H1 (cell line): ENCODE results near the gene GALNT1. TPM values are rescaled to one million over a fixed set of nuclear protein-coding genes. Genes with fewer than 3 reads are reported as not detected.

Source experiments
- CTCF ChIA-PET: fragments of 300-600 bp; sonication (Branson Sonifier 250); formaldehyde crosslinking; loops from one replicate; lab custom pipeline; 2021; ENCODE audit not compliant: partially characterized antibody; lab: Charles Lee
- POLR2A ChIA-PET: fragments of 300-600 bp; sonication (Branson Sonifier 250); formaldehyde crosslinking; loops from one replicate; lab custom pipeline; 2021; ENCODE audit warnings: inconsistent platforms; ENCODE audit not compliant: partially characterized antibody; lab: Charles Lee
- DNase-seq, 2 experiments: peaks; one replicate each; pipeline versions ENCODE4 v3.0.0 to v3.0.0-alpha.2; 2010 to 2022; ENCODE audit warnings: low spot score in 2 of 2, low read depth in 1 of 2, mixed read lengths in 1 of 2
- FAIRE-seq: peaks from 2 replicates; lab custom pipeline; 2011; peaks lifted over from hg19 to GRCh38; lab: Jason Lieb, UNC
- H2AFZ ChIP-seq: 2 replicates; pipeline ENCODE4 v1.8.1; 2012; ENCODE audit warnings: low read length, inconsistent platforms
- H2AK5ac ChIP-seq: 2 replicates; pipeline ENCODE4 v1.6.1; 2013; ENCODE audit warnings: low read depth, low read length
- H2BK120ac ChIP-seq: replicated peaks from 2 replicates; pipeline ENCODE3; 2013; ENCODE audit warnings: low read depth, low read length, inconsistent platforms
- H2BK12ac ChIP-seq: 2 replicates; pipeline ENCODE4 v1.6.1; 2013; ENCODE audit warnings: low read depth, low read length
- H2BK15ac ChIP-seq: 2 replicates; pipeline ENCODE4 v1.6.1; 2013; ENCODE audit warnings: low read length
- H2BK20ac ChIP-seq: 2 replicates; pipeline ENCODE4 v1.6.1; 2013; ENCODE audit warnings: low read length
- H2BK5ac ChIP-seq: 2 replicates; pipeline ENCODE4 v1.6.1; 2013; ENCODE audit warnings: low read depth, low read length
- H3K14ac ChIP-seq: 2 replicates; pipeline ENCODE4 v1.6.1; 2013; ENCODE audit warnings: inconsistent platforms; ENCODE audit not compliant: insufficient read length
- H3K18ac ChIP-seq: 2 replicates; pipeline ENCODE4 v1.6.1; 2013; ENCODE audit warnings: low read length; ENCODE audit errors: extremely low read depth
- H3K23ac ChIP-seq: 2 replicates; pipeline ENCODE4 v1.6.1; 2013; ENCODE audit warnings: inconsistent platforms; ENCODE audit not compliant: insufficient read length
- H3K23me2 ChIP-seq: 2 replicates; pipeline ENCODE4 v1.6.1; 2013; ENCODE audit warnings: low read depth, low read length
- H3K27ac ChIP-seq: 2 replicates; pipeline ENCODE4 v1.6.1; 2011; ENCODE audit warnings: low read depth, low read length, inconsistent platforms
- H3K27me3 ChIP-seq, 4 experiments: replicated peaks in 1 of 4; 1 replicate in 1 of 4; 2 replicates in 3 of 4; pipeline versions ENCODE4 v1.6.1 to v1.8.1; 2011 to 2013; ENCODE audit warnings: low read length in 3 of 4, mild to moderate bottlenecking in 3 of 4, inconsistent platforms in 2 of 4, mixed read lengths in 2 of 4, moderate library complexity in 1 of 4; ENCODE audit not compliant: control insufficient read depth in 3 of 4, insufficient read depth in 3 of 4; ENCODE audit errors: extremely low read depth in 1 of 4
- H3K36me3 ChIP-seq, 4 experiments: 2 replicates each; pipeline versions ENCODE4 v1.6.1 to v1.8.1; 2011 to 2013; ENCODE audit warnings: mild to moderate bottlenecking in 4 of 4, low read length in 3 of 4, moderate library complexity in 2 of 4, control low read depth in 1 of 4, inconsistent platforms in 1 of 4; ENCODE audit not compliant: insufficient read depth in 4 of 4, control insufficient read depth in 2 of 4
- H3K4ac ChIP-seq: replicated peaks from 2 replicates; pipeline ENCODE3; 2013; ENCODE audit warnings: low read length, low read depth, mixed read lengths, inconsistent platforms; ENCODE audit not compliant: insufficient read length
- H3K4me1 ChIP-seq, 4 experiments: replicated peaks in 1 of 4; 1 replicate in 1 of 4; 2 replicates in 3 of 4; pipeline versions ENCODE4 v1.6.1 to v1.8.1; 2011 to 2013; ENCODE audit warnings: low read length in 3 of 4, inconsistent platforms in 2 of 4, mixed read lengths in 1 of 4; ENCODE audit not compliant: insufficient read depth in 4 of 4, control insufficient read depth in 3 of 4
- H3K4me2 ChIP-seq, 2 experiments: 2 replicates each; pipeline versions ENCODE4 v1.6.1 to v1.8.1; 2011 to 2013; ENCODE audit warnings: low read depth in 2 of 2, low read length in 2 of 2, control low read depth in 1 of 2, inconsistent platforms in 1 of 2, mild to moderate bottlenecking in 1 of 2; ENCODE audit not compliant: insufficient read depth in 1 of 2
- H3K4me3 ChIP-seq, 4 experiments: fragments of 200-600, 300-600 bp in 1 of 4; sonication (generic), shearing (Covaris generic), sonication (Bioruptor Twin) in 1 of 4; 2 replicates each; pipeline versions ENCODE4 v1.5.1 to v1.8.1; 2011 to 2016; ENCODE audit warnings: low read length in 4 of 4, low read depth in 3 of 4, control low read depth in 2 of 4, inconsistent platforms in 2 of 4, mild to moderate bottlenecking in 2 of 4, mixed read lengths in 1 of 4, moderate library complexity in 1 of 4; ENCODE audit not compliant: insufficient read depth in 2 of 4; ENCODE audit errors: extremely low read depth in 1 of 4
- H3K56ac ChIP-seq: replicated peaks from 2 replicates; pipeline ENCODE3; 2013; ENCODE audit warnings: low read depth, mild to moderate bottlenecking, mixed read lengths, low read length, inconsistent platforms; ENCODE audit not compliant: insufficient read length
- H3K79me1 ChIP-seq: 2 replicates; pipeline ENCODE4 v1.6.1; 2013; ENCODE audit warnings: low read depth, low read length, control low read depth
- H3K79me2 ChIP-seq, 2 experiments: 2 replicates each; pipeline versions ENCODE4 v1.6.1 to v1.8.1; 2012 to 2013; ENCODE audit warnings: low read length in 2 of 2, mild to moderate bottlenecking in 2 of 2, inconsistent platforms in 1 of 2; ENCODE audit not compliant: insufficient read depth in 2 of 2, control insufficient read depth in 1 of 2
- H3K9ac ChIP-seq, 4 experiments: replicated peaks in 1 of 4; 1 replicate in 1 of 4; 2 replicates in 3 of 4; pipeline versions ENCODE4 v1.6.1 to v1.8.1; 2011 to 2013; ENCODE audit warnings: low read depth in 3 of 4, low read length in 3 of 4, control low read depth in 2 of 4, mild to moderate bottlenecking in 2 of 4, moderate library complexity in 2 of 4, inconsistent platforms in 1 of 4; ENCODE audit errors: extremely low read depth in 1 of 4
- H3K9me3 ChIP-seq, 2 experiments: 2 replicates each; pipeline versions ENCODE4 v1.6.1 to v1.8.1; 2012 to 2013; ENCODE audit warnings: mild to moderate bottlenecking in 2 of 2, moderate library complexity in 2 of 2, control low read depth in 1 of 2, inconsistent platforms in 1 of 2, low read depth in 1 of 2, low read length in 1 of 2, mixed read lengths in 1 of 2; ENCODE audit not compliant: insufficient read depth in 2 of 2
- H4K20me1 ChIP-seq, 2 experiments: replicated peaks in 1 of 2; 2 replicates each; pipeline versions ENCODE3 to v1.8.1; 2011 to 2013; ENCODE audit warnings: inconsistent platforms in 2 of 2, low read length in 2 of 2, mild to moderate bottlenecking in 1 of 2; ENCODE audit not compliant: insufficient read depth in 2 of 2, control insufficient read depth in 1 of 2
- H4K5ac ChIP-seq: 2 replicates; pipeline ENCODE4 v1.6.1; 2013; ENCODE audit warnings: low read length, low read depth, mixed read lengths, inconsistent platforms; ENCODE audit not compliant: insufficient read length
- H4K8ac ChIP-seq: 2 replicates; pipeline ENCODE4 v1.8.0; 2013; ENCODE audit warnings: mild to moderate bottlenecking, moderate library complexity, low read length, inconsistent platforms; ENCODE audit not compliant: insufficient read depth; ENCODE audit errors: extremely low read depth
- H4K91ac ChIP-seq: replicated peaks from 2 replicates; pipeline ENCODE3; 2013; ENCODE audit warnings: low read length, mixed read lengths, inconsistent platforms; ENCODE audit not compliant: insufficient read length
- KDM5A ChIP-seq: fragments of 200-600 bp; IDR thresholded peaks from 2 replicates; pipeline ENCODE4 v1.7.1; 2012; ENCODE audit warnings: mild to moderate bottlenecking, low read length, inconsistent platforms, mixed read lengths
- POU5F1 ChIP-seq: IDR thresholded peaks from 2 replicates; pipeline ENCODE4 v1.6.1; 2011; ENCODE audit warnings: low read depth, mild to moderate bottlenecking, low read length, moderate library complexity
- RFX5 ChIP-seq: IDR thresholded peaks from 2 replicates; pipeline ENCODE4 v1.6.1; 2011; ENCODE audit warnings: low read depth, low read length, improper control_type of control experiment, borderline replicate concordance
- SAP30 ChIP-seq: fragments of 300-600 bp; sonication (generic); IDR thresholded peaks from 2 replicates; pipeline ENCODE4 v1.7.1; 2012; ENCODE audit warnings: low read length, moderate library complexity, mild to moderate bottlenecking, inconsistent platforms; ENCODE audit not compliant: insufficient read depth, insufficient replicate concordance
- SP1 ChIP-seq: IDR thresholded peaks from 2 replicates; pipeline ENCODE4 v1.6.1; 2011; ENCODE audit warnings: low read depth, low read length
- TBP ChIP-seq: IDR thresholded peaks from 2 replicates; pipeline ENCODE4 v1.6.1; 2011; ENCODE audit warnings: low read depth, low read length, improper control_type of control experiment
- WGBS, 2 experiments: shearing (Covaris generic) in 1 of 2; methylation state at CpG; one replicate each; pipeline versions ENCODE4 v1.1.6 to v1.1.7; 2013 to 2015; ENCODE audit warnings: low lambda C conversion rate in 2 of 2, mixed read lengths in 2 of 2, inconsistent platforms in 1 of 2, low coverage in 1 of 2, missing lambda C conversion rate in 1 of 2; ENCODE audit not compliant: insufficient replicate concordance in 2 of 2, insufficient coverage in 1 of 2, insufficient read length in 1 of 2; ENCODE audit errors: extremely low coverage in 1 of 2, missing lambda C conversion rate in 1 of 2; 5-methylcytosine and 5-hydroxymethylcytosine counted together
- polyA plus RNA-seq, 7 experiments: library from polyadenylated mRNA; depleted of rRNA in 3 of 7; stranded (reverse) in 5 of 7; unstranded in 2 of 7; fragments of >200 nt in 5 of 7; fragments of 200-250 nt in 2 of 7; gene quantifications; 1 replicate in 5 of 7; 2 replicates in 1 of 7; 4 replicates in 1 of 7; pipeline versions ENCODE4 v1.2.1 to v1.2.3, GENCODE V29; 2011 to 2013; ENCODE audit warnings: missing spikeins in 2 of 7, mixed read lengths in 2 of 7
- total RNA-seq: library from RNA; stranded (reverse); fragmentation: NEBNext Ultra II Directional; extraction: Animal tissue kit (Norgen Biotek cat#: 25700); gene quantifications from 2 replicates; pipeline ENCODE4 v1.2.1, GENCODE V29; 2021

GALNT1 gene
- total and polyA plus RNA-seq, 2 of the 8 experiments (the other 6 are each of a cell fraction or from before 2014, with no cell fraction given), result 22.4 to 101 TPM

DNA sequence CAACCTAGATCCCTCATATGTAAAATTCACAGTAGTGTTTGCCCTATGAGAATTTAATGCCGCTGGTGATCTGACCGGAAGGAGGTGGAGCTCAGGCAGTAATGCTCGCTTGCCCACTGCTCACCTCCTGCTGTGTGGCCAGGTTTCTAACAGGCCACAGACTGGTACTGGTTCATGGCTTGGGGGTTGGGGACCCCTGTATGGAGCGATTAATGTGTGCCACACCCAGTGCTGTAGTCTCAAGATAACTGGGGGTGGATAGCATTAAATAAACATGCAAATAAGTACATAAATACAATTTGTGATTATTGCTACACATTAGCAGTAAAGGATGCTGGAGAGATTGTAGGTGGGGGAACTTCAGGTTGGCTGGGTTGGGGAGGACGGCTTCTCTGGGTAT, 3.2 kb downstream of the GALNT1 start:
- no peak overlapping the region for H3K27ac ChIP-seq
- H3K4me3 ChIP-seq, result no peak overlapping the region
- no peak overlapping the region for H2BK120ac ChIP-seq
- no peak overlapping the region for H3K23ac ChIP-seq
- no peak overlapping the region for H2AK5ac ChIP-seq
- no peak for FAIRE-seq
- H3K4me2 ChIP-seq, result no peak overlapping the region
- H3K18ac ChIP-seq, result no peak overlapping the region
- ChIA-PET POLR2A (no interaction called here), CTCF (no interaction called here)
- H3K79me2 ChIP-seq, result peaks cover 7 to 76% of the 10 kb centered on the region in 2 experiments; a peak in 3 of 4 replicates
- no peak for DNase-seq
- no peaks in the 10 kb centered on the region; the same call in 1 of the 2 replicates for H3K79me1 ChIP-seq
- peaks cover 4 to 12% (median 6%) of the 10 kb centered on the region in 4 experiments; a peak in 6 of 7 replicates for H3K4me1 ChIP-seq
- peaks cover 7 to 23% of the 10 kb centered on the region in 2 experiments; a peak in 3 of 4 replicates for H3K9me3 ChIP-seq
- H4K8ac ChIP-seq, result no peak overlapping the region
- H3K27me3 ChIP-seq, result no peaks in the 10 kb centered on the region
- no peak overlapping the region for H3K56ac ChIP-seq
- H3K14ac ChIP-seq, result no peak overlapping the region
- no peak overlapping the region for H4K91ac ChIP-seq
- no peak overlapping the region for H2BK5ac ChIP-seq
- 0 out of 8 replicates have a peak, but pooled peaks cover 0 to 9% (median 0%) of the 10 kb centered on the region in 4 experiments for H3K36me3 ChIP-seq
- H2BK20ac ChIP-seq, result no peak overlapping the region
- H3K4ac ChIP-seq, result no peak overlapping the region
- no peak overlapping the region for H2BK12ac ChIP-seq
- H4K5ac ChIP-seq, result no peak overlapping the region
- no peak overlapping the region for H3K9ac ChIP-seq
- WGBS, 2 experiments, result 92% methylated on average over 5 of the region's 5 CpGs; no CpG with 5 or more reads in 1 of the 2 experiments
- peaks cover 0 to 12% of the 10 kb centered on the region in 2 experiments for H4K20me1 ChIP-seq
- H2BK15ac ChIP-seq, result no peak overlapping the region
- peaks cover 2% of the 10 kb centered on the region for H3K23me2 ChIP-seq
- H2AFZ ChIP-seq, result no peak overlapping the region
- TF ChIP-seq TBP, result no peak
- TF ChIP-seq SP1, result no peak
- no peak for TF ChIP-seq KDM5A
- no peak for TF ChIP-seq RFX5
- TF ChIP-seq SAP30, result no peak
- no peak for TF ChIP-seq POU5F1
